ENCODE results near the gene GNB3. TPM values are rescaled to one million over a fixed set of nuclear protein-coding genes. Genes with fewer than 3 reads are reported as not detected.
A peak's percentile ranks its signal among the peaks of the same experiment; 100 is the strongest.

The GNB3 gene
- total and polyA plus RNA-seq, 9 of the 15 experiments (the other 6 are each of a cell fraction or from before 2014, with no cell fraction given) = 1.4 to 5.8 (median 2.0) TPM

- TF ChIP-seq BDP1 (IDR thresholded peaks at IDR 0.05; ENCODE audit: insufficient read depth, insufficient read length) = no peak
- TF ChIP-seq NCOA2 (IDR thresholded peaks at IDR 0.05; ENCODE audit: partially characterized antibody in 2 of 2) = no peak
- TF ChIP-seq ZNF253 (CRISPR knock-in tag; conservative IDR thresholded peaks at IDR 0.05) = no peak
- no peak for TF ChIP-seq ZNF644 (tag; IDR thresholded peaks at IDR 0.05; ENCODE audit: low read depth)
- 0 out of 2 replicates have a peak, but pooled peaks have one; percentile 7 for TF ChIP-seq SOX6 (IDR thresholded peaks at IDR 0.05)
- no peak for TF ChIP-seq CBFA2T2 (conservative IDR thresholded peaks at IDR 0.05)
- TF ChIP-seq RBM22 (IDR thresholded peaks at IDR 0.05; ENCODE audit: low read depth, low read length, poor library complexity, severe bottlenecking) = peak; percentile 97
- peak; percentile 39 to 46; a peak in 2 of 4 replicates for TF ChIP-seq SIN3A (IDR thresholded peaks at IDR 0.05; ENCODE audit: borderline replicate concordance in 2 of 2, control insufficient read depth in 1 of 2, low read depth in 2 of 2, low read length in 2 of 2)
- no peak for TF ChIP-seq STAT5A (IDR thresholded peaks at IDR 0.05; ENCODE audit: borderline replicate concordance, low read length)
- no peak for TF ChIP-seq PHF20 (IDR thresholded peaks at IDR 0.05; ENCODE audit: partially characterized antibody)
- peak; percentile 85 for TF ChIP-seq GTF2A2 (tag; IDR thresholded peaks at IDR 0.05)
- no peak for TF ChIP-seq PHB2 (IDR thresholded peaks at IDR 0.05; ENCODE audit: low read depth)
- no peak for TF ChIP-seq FOS (IDR thresholded peaks at IDR 0.05; ENCODE audit: extremely low read depth, insufficient read length)
- TF ChIP-seq PCBP1 (IDR thresholded peaks at IDR 0.05; ENCODE audit: low read depth, low read length, poor library complexity, severe bottlenecking) = no peak
- no peak for TF ChIP-seq HBP1 (CRISPR knock-in tag; IDR thresholded peaks at IDR 0.05)
- peak; percentile 93; the same call in 1 of the 2 replicates for TF ChIP-seq AFF4 (CRISPR knock-in tag; IDR thresholded peaks at IDR 0.05)
- no peak for TF ChIP-seq SNIP1 (IDR thresholded peaks at IDR 0.05; ENCODE audit: low read depth)
- no peak for TF ChIP-seq ZNF263 (CRISPR knock-in tag; IDR thresholded peaks at IDR 0.05; ENCODE audit: borderline replicate concordance)
- no peak for TF ChIP-seq MTA2 (IDR thresholded peaks at IDR 0.05; ENCODE audit: low read depth)
- peak; percentile 88 for TF ChIP-seq RBFOX2 (IDR thresholded peaks at IDR 0.05; ENCODE audit: low read depth, low read length)
- no peak for TF ChIP-seq HMGXB4 (CRISPR knock-in tag; IDR thresholded peaks at IDR 0.05)
- TF ChIP-seq BMI1 (IDR thresholded peaks at IDR 0.05; ENCODE audit: low read length) = no peak
Measured at GRCh38 chr12:6867413-6868210, 26.9 kb downstream of the GNB3 start, which contains the start of gene TPI1 (continued).

All from K562 (cell line).